Renal cortical epithelial cell (primary cell): ENCODE measurements around the gene AKAP8. TPM values are rescaled to one million over a fixed set of nuclear protein-coding genes. Genes with fewer than 3 reads are reported as not detected.

Source experiments
- total RNA-seq: library from RNA; depleted of rRNA; stranded (reverse); fragments of >200 nt; gene quantifications from 2 replicates; pipeline ENCODE4 v1.2.3, GENCODE V29; 2014

The AKAP8 gene
- total RNA-seq, 1 donor from 2014 or later, result 23.5 TPM

Other genes starting within 250 kb of the AKAP8 start
- 2.6 and 6.1 TPM in 2 replicates for gene NOTCH3, start 178.8 kb downstream of the AKAP8 start, total RNA-seq
- gene EPHX3, start 147.3 kb downstream of the AKAP8 start, total RNA-seq, result 0.60 TPM in 1 of 2 replicates, not detected in the other
- gene BRD4, start 47.2 kb downstream of the AKAP8 start, total RNA-seq, result 8.7 and 30.7 TPM in 2 replicates
- 42.4 and 80.6 TPM in 2 replicates for gene AKAP8L, start 39.2 kb upstream of the AKAP8 start, total RNA-seq
- 3.3 and 31.8 TPM in 2 replicates for gene WIZ, start 70.2 kb upstream of the AKAP8 start, total RNA-seq
- gene RASAL3, start 84.8 kb upstream of the AKAP8 start, total RNA-seq, result 0.17 and 2.9 TPM in 2 replicates
- not detected in 2 replicates for gene PGLYRP2, start 99.7 kb upstream of the AKAP8 start, total RNA-seq
- gene CYP4F22, start 128.7 kb upstream of the AKAP8 start, total RNA-seq, result not detected in 2 replicates
- not detected in 2 replicates for gene CYP4F8, start 235.4 kb upstream of the AKAP8 start, total RNA-seq